K562 (cell line): ENCODE measurements around the gene PDHX. TPM values are rescaled to one million over a fixed set of nuclear protein-coding genes. Genes with fewer than 3 reads are reported as not detected.
A peak's percentile ranks its signal among the peaks of the same experiment; 100 is the strongest.

Source experiments
- ATAC-seq: fragments of 200-7000 bp; cut with Tn5 transposase; 3 replicates; pipeline ENCODE4 v1.9.1; 2020; ENCODE audit warnings: moderate library complexity
- BruUV-seq: library from RNA; stranded (reverse); fragments of 400-500 nt; replicated peaks from 2 replicates; lab custom pipeline; 2021; lab: Mats Ljungman, UMichigan
- CTCF ChIA-PET: fragments of 300-600 bp; formaldehyde crosslinking; extraction: SDS; loops from one replicate; lab custom pipeline; 2021; ENCODE audit warnings: low intra/inter-chr PET ratio; lab: Yijun Ruan, JAX
- POLR2A ChIA-PET: fragments of 300-600, 350-650 bp; sonication (Branson Sonifier 250); formaldehyde crosslinking; extraction: SDS; loops from one replicate; lab custom pipeline; 2021; ENCODE audit warnings: antibody characterized with exemption, inconsistent platforms; lab: Yijun Ruan, JAX
- DNase-seq, 4 experiments: peaks; one replicate each; pipeline versions ENCODE4 v3.0.0 to v3.0.0-alpha.2; 2011 to 2018; ENCODE audit warnings: low spot score in 3 of 4, mixed read lengths in 3 of 4; ENCODE audit errors: extremely low read depth in 1 of 4
- FAIRE-seq: peaks from 2 replicates; lab custom pipeline; 2011; peaks lifted over from hg19 to GRCh38; lab: Jason Lieb, UNC
- H2AFZ ChIP-seq: 2 replicates; pipeline ENCODE4 v1.6.0; 2011; ENCODE audit warnings: low read depth, low read length, control low read depth, inconsistent platforms
- H3K27ac ChIP-seq: fragments of 200-600 bp; 3 replicates; pipeline ENCODE4 v1.8.0; 2011; ENCODE audit warnings: low read depth, mild to moderate bottlenecking, control low read depth, inconsistent platforms, low read length, moderate library complexity, mixed read lengths; ENCODE audit errors: extremely low read depth
- H3K27me3 ChIP-seq, 2 experiments: fragments of 300-600 bp in 1 of 2; 2 replicates in 1 of 2; 3 replicates in 1 of 2; pipeline versions ENCODE4 v1.6.0 to v1.8.0; 2011; ENCODE audit warnings: inconsistent platforms in 2 of 2, low read length in 2 of 2, mild to moderate bottlenecking in 1 of 2, mixed read lengths in 1 of 2, moderate library complexity in 1 of 2; ENCODE audit not compliant: control insufficient read depth in 2 of 2, insufficient read depth in 2 of 2
- H3K36me3 ChIP-seq: fragments of 300-600 bp; 3 replicates; pipeline ENCODE4 v1.8.0; 2011; ENCODE audit warnings: mild to moderate bottlenecking, low read length, inconsistent platforms; ENCODE audit not compliant: control insufficient read depth, insufficient read depth
- H3K4me1 ChIP-seq, 2 experiments: fragments of 200-600 bp in 1 of 2; replicated peaks in 1 of 2; 2 replicates in 1 of 2; 3 replicates in 1 of 2; pipeline versions ENCODE4 v1.5.1 to v1.8.0; 2011; ENCODE audit warnings: inconsistent platforms in 2 of 2, low read length in 2 of 2, mild to moderate bottlenecking in 1 of 2, mixed read lengths in 1 of 2, moderate library complexity in 1 of 2; ENCODE audit not compliant: control insufficient read depth in 2 of 2, insufficient read depth in 2 of 2
- H3K4me2 ChIP-seq: 2 replicates; pipeline ENCODE4 v1.6.1; 2011; ENCODE audit warnings: low read length, control low read depth, inconsistent platforms, mixed read lengths; ENCODE audit not compliant: insufficient read depth
- H3K4me3 ChIP-seq: fragments of 200-600 bp; sonication (generic), shearing (Covaris generic); 2 replicates; pipeline ENCODE4 v1.5.1; 2016; ENCODE audit warnings: control low read depth, inconsistent platforms
- H3K79me2 ChIP-seq: fragments of 200-600 bp; 3 replicates; pipeline ENCODE4 v1.8.0; 2011; ENCODE audit warnings: low read length, inconsistent platforms; ENCODE audit not compliant: control insufficient read depth, insufficient read depth
- H3K9ac ChIP-seq, 2 experiments: 2 replicates each; pipeline versions ENCODE4 v1.6.0 to v1.6.1; 2011; ENCODE audit warnings: low read depth in 2 of 2, low read length in 2 of 2, control low read depth in 1 of 2, inconsistent platforms in 1 of 2, mild to moderate bottlenecking in 1 of 2, mixed read lengths in 1 of 2; ENCODE audit not compliant: insufficient read depth in 1 of 2
- H3K9me1 ChIP-seq: one replicate; pipeline ENCODE4 v1.6.0; 2011; ENCODE audit warnings: inconsistent platforms, mild to moderate bottlenecking, low read length, moderate library complexity; ENCODE audit not compliant: control insufficient read depth, insufficient read depth
- H3K9me3 ChIP-seq: replicated peaks from 2 replicates; pipeline ENCODE4 v1.5.1; 2011; ENCODE audit warnings: low read depth, low read length, inconsistent platforms; ENCODE audit not compliant: control insufficient read depth, insufficient read depth
- H4K20me1 ChIP-seq: replicated peaks from 2 replicates; pipeline ENCODE4 v1.6.1; 2011; ENCODE audit warnings: low read length, inconsistent platforms, mixed read lengths; ENCODE audit not compliant: control insufficient read depth, insufficient read depth
- ADNP ChIP-seq: fragments of 200-800 bp; sonication (Bioruptor generic); IDR thresholded peaks from 2 replicates; pipeline ENCODE4 v1.6.1; 2016; ENCODE audit warnings: missing genetic modification characterization, missing compliant biosample characterization
- BCOR ChIP-seq: fragments of 450-650 bp; IDR thresholded peaks from 2 replicates; pipeline ENCODE4 v1.6.1; 2016
- ESRRA ChIP-seq: fragments of 450-650 bp; IDR thresholded peaks from 2 replicates; pipeline ENCODE4 v1.6.1; 2014; ENCODE audit warnings: low read depth, mild to moderate bottlenecking, moderate library complexity, borderline replicate concordance
- JUN ChIP-seq, 2 experiments: sonication (generic) in 1 of 2; formaldehyde crosslinking in 1 of 2; IDR thresholded peaks; 2 replicates each; pipeline versions ENCODE4 v1.6.1 to v1.8.0; 2012 to 2022; ENCODE audit warnings: borderline replicate concordance in 2 of 2, mild to moderate bottlenecking in 2 of 2, improper control_type of control experiment in 1 of 2, low read depth in 1 of 2, low read length in 1 of 2, missing genetic modification reagents in 1 of 2
- MTA3 ChIP-seq: fragments of 450-650 bp; formaldehyde crosslinking; IDR thresholded peaks from 2 replicates; pipeline ENCODE4 v1.6.1; 2017; ENCODE audit warnings: mild to moderate bottlenecking, borderline replicate concordance
- NR2C2 ChIP-seq, 2 experiments: fragments of 200-800 bp in 1 of 2; sonication (Bioruptor generic) in 1 of 2; sonication (generic) in 1 of 2; formaldehyde crosslinking in 1 of 2; IDR thresholded peaks; 2 replicates each; pipeline versions ENCODE4 v1.6.1 to v1.8.0; 2016 to 2022; ENCODE audit warnings: mild to moderate bottlenecking in 1 of 2, missing compliant biosample characterization in 1 of 2, missing genetic modification characterization in 1 of 2, missing genetic modification reagents in 1 of 2
- POLR2A ChIP-seq: fragments of 450-650 bp; conservative IDR thresholded peaks from 2 replicates; pipeline ENCODE4 v1.6.1; 2016
- RBM25 ChIP-seq: fragments of 200-400 bp; formaldehyde crosslinking; IDR thresholded peaks from 2 replicates; pipeline ENCODE4 v1.6.1; 2018; ENCODE audit warnings: low read length, low read depth, moderate library complexity; ENCODE audit not compliant: severe bottlenecking
- RCOR1 ChIP-seq, 2 experiments: IDR thresholded peaks; 2 replicates each; pipeline ENCODE4 v1.6.1; 2012; ENCODE audit warnings: low read depth in 2 of 2, low read length in 2 of 2, borderline replicate concordance in 1 of 2, improper control_type of control experiment in 1 of 2
- SUPT5H ChIP-seq: fragments of 450-650 bp; IDR thresholded peaks from 2 replicates; pipeline ENCODE4 v1.6.1; 2016
- TBL1XR1 ChIP-seq, 2 experiments: IDR thresholded peaks; 2 replicates each; pipeline ENCODE4 v1.6.1; 2012; ENCODE audit warnings: improper control_type of control experiment in 2 of 2, low read length in 2 of 2, mild to moderate bottlenecking in 1 of 2
- UBTF ChIP-seq, 2 experiments: IDR thresholded peaks; 2 replicates each; pipeline ENCODE4 v1.6.1; 2012; ENCODE audit warnings: improper control_type of control experiment in 2 of 2, low read depth in 2 of 2, low read length in 2 of 2, borderline replicate concordance in 1 of 2
- ZNF140 ChIP-seq: fragments of 250-450 bp; sonication (Bioruptor Pico); IDR thresholded peaks from 2 replicates; pipeline ENCODE4 v1.8.0; 2021; ENCODE audit warnings: moderate library complexity, mild to moderate bottlenecking, inconsistent platforms
- whole genome bisulfite sequencing: fragments of 100-300 bp; shearing (Covaris generic); methylation state at CpG from one replicate; pipeline ENCODE4 v1.1.6; 2016; ENCODE audit warnings: low coverage, mixed read lengths; ENCODE audit not compliant: insufficient coverage; ENCODE audit errors: missing lambda C conversion rate; 5-methylcytosine and 5-hydroxymethylcytosine counted together
- in situ Hi-C: fragments of 300-500 bp; cut with MboI; formaldehyde crosslinking; loops from 4 replicates; pipeline ENCODE4 v1.15.0; 2018; ENCODE audit warnings: inconsistent platforms, mixed read lengths
- intact Hi-C: fragments of 100-400 bp; cut with micrococcal nuclease; formaldehyde crosslinking; loops from 2 replicates; pipeline ENCODE4 v1.14.2; 2022
- polyA plus RNA-seq, 8 experiments: library from polyadenylated mRNA; depleted of rRNA in 4 of 8; stranded (reverse) in 5 of 8; unstranded in 3 of 8; fragments of >200 nt; fragmentation: Nextera tagmentation in 2 of 8; fragmentation: Illumina TruSeq in 1 of 8; extraction: Ambion mirVana in 2 of 8; extraction: Trizol in 1 of 8; gene quantifications; 2 replicates each; pipeline versions ENCODE4 v1.2.1 to v1.2.3, GENCODE V29; 2011 to 2014; ENCODE audit warnings: inconsistent platforms in 1 of 8, missing spikeins in 1 of 8
- total RNA-seq, 7 experiments: library from RNA; depleted of rRNA in 6 of 7; stranded (reverse); fragments of >200 nt in 6 of 7; fragmentation: Illumina TruSeq in 2 of 7; extraction: Trizol in 2 of 7; gene quantifications; 2 replicates each; pipeline versions ENCODE4 v1.2.1 to v1.2.3, GENCODE V29; 2011 to 2021; ENCODE audit warnings: low replicate concordance in 1 of 7
- TF ChIP-seq, protein P1 (sequence below): fragments of 450-650 bp; IDR thresholded peaks from 2 replicates; pipeline ENCODE4 v1.6.1; 2017; ENCODE audit warnings: mild to moderate bottlenecking, moderate library complexity
- TF ChIP-seq, protein P2 (sequence below): fragments of 150-350 bp; IDR thresholded peaks from 2 replicates; pipeline ENCODE4 v1.6.1; 2014; ENCODE audit warnings: low read depth, mild to moderate bottlenecking, low read length, borderline replicate concordance

PDHX gene
- total and polyA plus RNA-seq, 9 of the 15 experiments (the other 6 are each of a cell fraction or from before 2014, with no cell fraction given): 20.8 to 43.5 (median 31.2) TPM

DNA sequence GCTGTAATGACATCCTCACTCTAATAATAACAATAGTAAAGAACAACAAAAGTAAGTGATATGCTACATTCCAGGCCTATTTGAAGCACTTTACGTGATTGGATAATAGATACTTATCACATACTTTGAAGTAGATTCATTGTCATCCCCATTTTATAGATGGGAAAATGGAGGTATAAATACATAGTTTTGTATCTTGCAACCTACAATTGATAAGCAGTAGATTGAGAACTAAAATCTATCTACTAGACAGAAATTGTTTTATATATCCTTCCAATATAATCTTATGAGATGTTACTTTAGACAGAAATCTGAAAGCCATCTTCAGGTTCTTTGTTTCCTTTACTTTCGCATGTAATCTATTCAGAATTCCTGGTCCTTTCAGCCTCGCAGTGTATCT lies 118.0 kb downstream of the PDHX start:
- Histone ChIP-seq H3K4me3 (no peak overlapping the region), H3K9ac (no peak overlapping the region), H4K20me1 (no peaks in the 10 kb centered on the region), H3K27me3 (no peaks in the 10 kb centered on the region; a peak in 1 of 5 replicates), H2AFZ (no peak overlapping the region), H3K27ac (no peak overlapping the region), H3K9me3 (no peaks in the 10 kb centered on the region), H3K4me2 (no peak overlapping the region), H3K79me2 (no peaks in the 10 kb centered on the region), H3K9me1 (no peaks in the 10 kb centered on the region), H3K36me3 (no peaks in the 10 kb centered on the region), H3K4me1 (peaks cover 8 to 75% of the 10 kb centered on the region in 2 experiments)
- no TSS peak for BruUV-seq
- in situ Hi-C loops: no loop called here
- ChIA-PET POLR2A (no interaction called here), CTCF (no interaction called here)
- intact Hi-C loops: loop anchor here (5.0 kb wide), 1 partner anchor 38 kb away; no protein-coding TSS in a partner anchor
- DNase-seq (no peak), FAIRE-seq (no peak), ATAC-seq (no peak)
- WGBS: 68% methylated on average over 3 of the region's 3 CpGs
- TF ChIP-seq UBTF (IDR thresholded peaks at IDR 0.05; ENCODE audit: borderline replicate concordance in 1 of 2, low read depth in 2 of 2, low read length in 2 of 2) (no peak), ESRRA (no peak), ZNF140 (CRISPR knock-in tag) (no peak), JUN (IDR thresholded peaks at IDR 0.05; ENCODE audit: borderline replicate concordance, low read depth, low read length) (no peak), JUN (CRISPR knock-in tag; IDR thresholded peaks at IDR 0.05; ENCODE audit: borderline replicate concordance) (no peak), RCOR1 (IDR thresholded peaks at IDR 0.05; ENCODE audit: borderline replicate concordance in 1 of 2, low read depth in 2 of 2, low read length in 2 of 2) (no peak), SUPT5H (no peak), RBM25 (peak; percentile 81), NR2C2 (CRISPR knock-in tag; IDR thresholded peaks at IDR 0.05) (no peak), NR2C2 (tag; IDR thresholded peaks at IDR 0.05) (no peak), BCOR (0 out of 2 replicates have a peak, but pooled peaks have one; percentile 11), MTA3 (no peak), TBL1XR1 (IDR thresholded peaks at IDR 0.05; ENCODE audit: low read length in 2 of 2) (no peak), POLR2A (no peak), ADNP (peak; percentile 63; the same call in 1 of the 2 replicates)
- TF ChIP-seq, protein P1, sequence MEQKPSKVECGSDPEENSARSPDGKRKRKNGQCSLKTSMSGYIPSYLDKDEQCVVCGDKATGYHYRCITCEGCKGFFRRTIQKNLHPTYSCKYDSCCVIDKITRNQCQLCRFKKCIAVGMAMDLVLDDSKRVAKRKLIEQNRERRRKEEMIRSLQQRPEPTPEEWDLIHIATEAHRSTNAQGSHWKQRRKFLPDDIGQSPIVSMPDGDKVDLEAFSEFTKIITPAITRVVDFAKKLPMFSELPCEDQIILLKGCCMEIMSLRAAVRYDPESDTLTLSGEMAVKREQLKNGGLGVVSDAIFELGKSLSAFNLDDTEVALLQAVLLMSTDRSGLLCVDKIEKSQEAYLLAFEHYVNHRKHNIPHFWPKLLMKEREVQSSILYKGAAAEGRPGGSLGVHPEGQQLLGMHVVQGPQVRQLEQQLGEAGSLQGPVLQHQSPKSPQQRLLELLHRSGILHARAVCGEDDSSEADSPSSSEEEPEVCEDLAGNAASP: no peak
- TF ChIP-seq, protein P2, sequence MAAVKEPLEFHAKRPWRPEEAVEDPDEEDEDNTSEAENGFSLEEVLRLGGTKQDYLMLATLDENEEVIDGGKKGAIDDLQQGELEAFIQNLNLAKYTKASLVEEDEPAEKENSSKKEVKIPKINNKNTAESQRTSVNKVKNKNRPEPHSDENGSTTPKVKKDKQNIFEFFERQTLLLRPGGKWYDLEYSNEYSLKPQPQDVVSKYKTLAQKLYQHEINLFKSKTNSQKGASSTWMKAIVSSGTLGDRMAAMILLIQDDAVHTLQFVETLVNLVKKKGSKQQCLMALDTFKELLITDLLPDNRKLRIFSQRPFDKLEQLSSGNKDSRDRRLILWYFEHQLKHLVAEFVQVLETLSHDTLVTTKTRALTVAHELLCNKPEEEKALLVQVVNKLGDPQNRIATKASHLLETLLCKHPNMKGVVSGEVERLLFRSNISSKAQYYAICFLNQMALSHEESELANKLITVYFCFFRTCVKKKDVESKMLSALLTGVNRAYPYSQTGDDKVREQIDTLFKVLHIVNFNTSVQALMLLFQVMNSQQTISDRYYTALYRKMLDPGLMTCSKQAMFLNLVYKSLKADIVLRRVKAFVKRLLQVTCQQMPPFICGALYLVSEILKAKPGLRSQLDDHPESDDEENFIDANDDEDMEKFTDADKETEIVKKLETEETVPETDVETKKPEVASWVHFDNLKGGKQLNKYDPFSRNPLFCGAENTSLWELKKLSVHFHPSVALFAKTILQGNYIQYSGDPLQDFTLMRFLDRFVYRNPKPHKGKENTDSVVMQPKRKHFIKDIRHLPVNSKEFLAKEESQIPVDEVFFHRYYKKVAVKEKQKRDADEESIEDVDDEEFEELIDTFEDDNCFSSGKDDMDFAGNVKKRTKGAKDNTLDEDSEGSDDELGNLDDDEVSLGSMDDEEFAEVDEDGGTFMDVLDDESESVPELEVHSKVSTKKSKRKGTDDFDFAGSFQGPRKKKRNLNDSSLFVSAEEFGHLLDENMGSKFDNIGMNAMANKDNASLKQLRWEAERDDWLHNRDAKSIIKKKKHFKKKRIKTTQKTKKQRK: no peak
